HCT116 (cell line): ENCODE results near the gene PHACTR1. TPM values are rescaled to one million over a fixed set of nuclear protein-coding genes. Genes with fewer than 3 reads are reported as not detected.

Experiments used
- ATAC-seq: fragments of 200-7000 bp; cut with Tn5 transposase; 2 replicates; pipeline ENCODE4 v1.9.1; 2020; ENCODE audit warnings: mild to moderate bottlenecking, moderate library complexity
- BruUV-seq: library from RNA; stranded (reverse); fragments of 400-500 nt; replicated peaks from 2 replicates; lab custom pipeline; 2021; lab: Mats Ljungman, UMichigan
- CTCF ChIA-PET: fragments of 300-600 bp; sonication (Branson Sonifier 250); formaldehyde crosslinking; loops from one replicate; lab custom pipeline; 2021; ENCODE audit warnings: antibody characterized with exemption; lab: Charles Lee
- POLR2A ChIA-PET: fragments of 300-600, 350-600 bp; sonication (Branson Sonifier 250); formaldehyde crosslinking; loops from one replicate; lab custom pipeline; 2021; ENCODE audit warnings: antibody characterized with exemption; lab: Charles Lee
- RAD21 ChIA-PET, 2 experiments: fragments of 300-600 bp; sonication (Branson Sonifier 250); formaldehyde crosslinking; loops; one replicate each; lab custom pipeline; 2023; ENCODE audit warnings: low total read pairs in 2 of 2; ENCODE audit not compliant: uncharacterized antibody in 2 of 2, unreplicated experiment in 2 of 2, low non-redundant PET in 1 of 2; lab: Charles Lee
- DNase-seq: peaks from one replicate; pipeline ENCODE4 v3.0.0-alpha.2; 2010; ENCODE audit warnings: low read depth, low spot score
- H2AFZ ChIP-seq: fragments of 200-600 bp; shearing (Covaris generic), sonication (generic); 2 replicates; pipeline ENCODE4 v1.6.1; 2017; ENCODE audit warnings: low read depth, mixed run types, mixed read lengths, antibody characterized with exemption, low read length; ENCODE audit not compliant: poor library complexity, severe bottlenecking
- H3K27ac ChIP-seq: 2 replicates; pipeline ENCODE4 v1.5.1; 2012; ENCODE audit warnings: low read depth, low read length
- H3K27me3 ChIP-seq: fragments of 200-600 bp; sonication (generic); 2 replicates; pipeline ENCODE4 v1.6.1; 2016; ENCODE audit warnings: mixed run types, low read length, mixed read lengths; ENCODE audit not compliant: insufficient read depth
- H3K36me3 ChIP-seq, 2 experiments: fragments of 200-500 bp in 1 of 2; fragments of 200-600 bp in 1 of 2; sonication (Bioruptor generic) in 1 of 2; sonication (generic) in 1 of 2; 2 replicates each; pipeline versions ENCODE4 v1.5.1 to v1.6.1; 2014 to 2016; ENCODE audit warnings: low read length in 2 of 2, inconsistent platforms in 1 of 2, mixed read lengths in 1 of 2, mixed run types in 1 of 2; ENCODE audit not compliant: insufficient read depth in 2 of 2, control insufficient read depth in 1 of 2
- H3K4me1 ChIP-seq, 2 experiments: fragments of 200-600 bp in 1 of 2; sonication (generic) in 1 of 2; 2 replicates each; pipeline versions ENCODE4 v1.5.1 to v1.6.1; 2012 to 2017; ENCODE audit warnings: low read length in 2 of 2, inconsistent platforms in 1 of 2, mild to moderate bottlenecking in 1 of 2, mixed read lengths in 1 of 2, mixed run types in 1 of 2, moderate library complexity in 1 of 2; ENCODE audit not compliant: insufficient read depth in 2 of 2, control insufficient read depth in 1 of 2
- H3K4me2 ChIP-seq: fragments of 200-600 bp; sonication (generic); 2 replicates; pipeline ENCODE4 v1.6.1; 2017; ENCODE audit warnings: mixed run types, low read length, mixed read lengths
- H3K4me3 ChIP-seq, 2 experiments: fragments of 200-600 bp in 1 of 2; sonication (generic) in 1 of 2; replicated peaks in 1 of 2; 2 replicates each; pipeline ENCODE4 v1.5.1; 2011 to 2016; ENCODE audit warnings: low read length in 2 of 2, control low read depth in 1 of 2, low read depth in 1 of 2, mild to moderate bottlenecking in 1 of 2, mixed read lengths in 1 of 2, mixed run types in 1 of 2
- H3K79me2 ChIP-seq: fragments of 200-600 bp; sonication (generic); 2 replicates; pipeline ENCODE4 v1.6.1; 2017; ENCODE audit warnings: mild to moderate bottlenecking, mixed run types, low read length, moderate library complexity, mixed read lengths; ENCODE audit not compliant: insufficient read depth
- H3K9ac ChIP-seq: fragments of 200-600 bp; sonication (generic); 2 replicates; pipeline ENCODE4 v1.6.1; 2016; ENCODE audit warnings: low read length, mixed read lengths
- H3K9me2 ChIP-seq: fragments of 200-600 bp; sonication (generic), shearing (Covaris generic); 2 replicates; pipeline ENCODE4 v1.6.1; 2017; ENCODE audit warnings: mixed run types, mild to moderate bottlenecking, moderate library complexity; ENCODE audit not compliant: insufficient read depth
- H3K9me3 ChIP-seq, 2 experiments: fragments of 200-500 bp in 1 of 2; fragments of 200-600 bp in 1 of 2; sonication (Bioruptor generic) in 1 of 2; sonication (generic) in 1 of 2; 2 replicates each; pipeline ENCODE4 v1.6.1; 2014 to 2017; ENCODE audit warnings: low read length in 2 of 2, mixed read lengths in 2 of 2, inconsistent platforms in 1 of 2, low read depth in 1 of 2, mild to moderate bottlenecking in 1 of 2, mixed run types in 1 of 2, moderate library complexity in 1 of 2; ENCODE audit not compliant: control insufficient read depth in 1 of 2, insufficient read depth in 1 of 2
- H4K20me1 ChIP-seq: fragments of 200-600 bp; sonication (generic), shearing (Covaris generic); 2 replicates; pipeline ENCODE4 v1.6.1; 2017; ENCODE audit warnings: mixed run types, mild to moderate bottlenecking, moderate library complexity; ENCODE audit not compliant: insufficient read depth
- CBX3 ChIP-seq: IDR thresholded peaks from 2 replicates; pipeline ENCODE4 v1.6.1; 2012; ENCODE audit warnings: low read depth
- EGR1 ChIP-seq: IDR thresholded peaks from 2 replicates; pipeline ENCODE4 v1.6.1; 2012; ENCODE audit warnings: low read depth
- ELF1 ChIP-seq: IDR thresholded peaks from 2 replicates; pipeline ENCODE4 v1.6.1; 2012; ENCODE audit warnings: low read depth, borderline replicate concordance
- FOSL1 ChIP-seq: IDR thresholded peaks from 2 replicates; pipeline ENCODE4 v1.6.1; 2012; ENCODE audit warnings: low read depth
- POLR2A ChIP-seq: IDR thresholded peaks from 2 replicates; pipeline ENCODE4 v1.7.0; 2011; ENCODE audit warnings: borderline replicate concordance; ENCODE audit not compliant: insufficient read depth, insufficient read length; ENCODE audit errors: extremely low read depth
- POLR2AphosphoS5 ChIP-seq: IDR thresholded peaks from 2 replicates; pipeline ENCODE4 v1.6.1; 2011; ENCODE audit warnings: mild to moderate bottlenecking, low read depth, low read length, moderate library complexity
- SP1 ChIP-seq: IDR thresholded peaks from 2 replicates; pipeline ENCODE4 v1.6.1; 2012; ENCODE audit warnings: low read depth
- YY1 ChIP-seq: IDR thresholded peaks from 2 replicates; pipeline ENCODE4 v1.6.1; 2011; ENCODE audit warnings: low read length, low read depth, moderate library complexity, mild to moderate bottlenecking; ENCODE audit not compliant: insufficient replicate concordance; ENCODE audit errors: extremely low read depth
- ZFX ChIP-seq: fragments of 450-650 bp; IDR thresholded peaks from 2 replicates; pipeline ENCODE4 v1.6.1; 2017
- intact Hi-C: fragments of 100-400 bp; cut with micrococcal nuclease; formaldehyde crosslinking; loops from 2 replicates; pipeline ENCODE4 v1.10.0; 2022
- total RNA-seq: library from RNA; stranded (reverse); gene quantifications from one replicate; pipeline ENCODE4 v1.2.1, GENCODE V29; 2021; ENCODE audit not compliant: unreplicated experiment
- TF ChIP-seq, protein P1 (sequence below): IDR thresholded peaks from 2 replicates; pipeline ENCODE4 v1.6.1; 2011; ENCODE audit warnings: mild to moderate bottlenecking, low read length, moderate library complexity; ENCODE audit not compliant: insufficient replicate concordance; ENCODE audit errors: extremely low read depth
- TF ChIP-seq, protein P2 (sequence below): IDR thresholded peaks from 2 replicates; pipeline ENCODE4 v1.6.1; 2012
- TF ChIP-seq, protein P3 (sequence below): IDR thresholded peaks from 2 replicates; pipeline ENCODE4 v1.6.1; 2012; ENCODE audit warnings: low read depth

PHACTR1 gene
- total RNA-seq, 1 experiment from 2014 or later = 0.17 TPM

DNA sequence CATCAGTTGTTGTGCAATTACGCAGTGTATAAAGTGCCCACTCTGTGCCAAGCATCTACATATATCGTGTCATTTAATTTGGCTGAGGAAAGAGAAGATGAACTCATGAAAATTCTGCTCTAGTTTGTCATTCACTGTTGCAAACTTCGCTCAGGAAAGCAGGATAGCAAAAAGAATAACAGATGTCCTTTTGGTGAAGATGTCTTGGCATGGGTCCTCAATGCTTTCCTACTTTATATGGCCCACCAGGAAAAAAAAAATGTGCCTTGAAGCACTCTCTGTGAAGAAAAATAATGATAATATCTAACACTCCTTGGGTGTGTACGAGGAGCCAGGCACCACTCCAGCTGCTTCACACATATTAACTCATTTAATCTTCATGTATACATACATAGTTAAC lies 5.6 kb upstream of the PHACTR1 start:
- Histone ChIP-seq H3K27me3 (peaks cover 28% of the 10 kb centered on the region; the same call in 1 of the 2 replicates), H3K4me3 (no peak overlapping the region), H3K4me2 (no peak overlapping the region), H3K27ac (no peak overlapping the region), H3K9ac (no peak overlapping the region), H3K4me1 (no peaks in the 10 kb centered on the region), H3K9me2 (no peaks in the 10 kb centered on the region), H4K20me1 (no peaks in the 10 kb centered on the region), H3K79me2 (no peaks in the 10 kb centered on the region)
- DNase-seq = no peak
- intact Hi-C loops = no loop called here
- POLR2A ChIA-PET = no interaction called here
- RAD21 ChIA-PET = no interaction called here
- BruUV-seq = no TSS peak
- TF ChIP-seq YY1 (no peak), CBX3 (no peak), FOSL1 (no peak), ELF1 (no peak), ZFX (no peak), POLR2AphosphoS5 (no peak), SP1 (no peak)
- TF ChIP-seq, protein P1, sequence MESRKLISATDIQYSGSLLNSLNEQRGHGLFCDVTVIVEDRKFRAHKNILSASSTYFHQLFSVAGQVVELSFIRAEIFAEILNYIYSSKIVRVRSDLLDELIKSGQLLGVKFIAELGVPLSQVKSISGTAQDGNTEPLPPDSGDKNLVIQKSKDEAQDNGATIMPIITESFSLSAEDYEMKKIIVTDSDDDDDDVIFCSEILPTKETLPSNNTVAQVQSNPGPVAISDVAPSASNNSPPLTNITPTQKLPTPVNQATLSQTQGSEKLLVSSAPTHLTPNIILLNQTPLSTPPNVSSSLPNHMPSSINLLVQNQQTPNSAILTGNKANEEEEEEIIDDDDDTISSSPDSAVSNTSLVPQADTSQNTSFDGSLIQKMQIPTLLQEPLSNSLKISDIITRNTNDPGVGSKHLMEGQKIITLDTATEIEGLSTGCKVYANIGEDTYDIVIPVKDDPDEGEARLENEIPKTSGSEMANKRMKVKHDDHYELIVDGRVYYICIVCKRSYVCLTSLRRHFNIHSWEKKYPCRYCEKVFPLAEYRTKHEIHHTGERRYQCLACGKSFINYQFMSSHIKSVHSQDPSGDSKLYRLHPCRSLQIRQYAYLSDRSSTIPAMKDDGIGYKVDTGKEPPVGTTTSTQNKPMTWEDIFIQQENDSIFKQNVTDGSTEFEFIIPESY = no peak
- TF ChIP-seq, protein P2, sequence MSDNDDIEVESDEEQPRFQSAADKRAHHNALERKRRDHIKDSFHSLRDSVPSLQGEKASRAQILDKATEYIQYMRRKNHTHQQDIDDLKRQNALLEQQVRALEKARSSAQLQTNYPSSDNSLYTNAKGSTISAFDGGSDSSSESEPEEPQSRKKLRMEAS = no peak
- TF ChIP-seq, all 23 proteins: peak for 0
- H2AFZ ChIP-seq = no peak overlapping the region
- no peaks in the 10 kb centered on the region for H3K9me3 ChIP-seq
- no peaks in the 10 kb centered on the region for H3K36me3 ChIP-seq
- CTCF ChIA-PET = no interaction called here
- no peak for ATAC-seq

- Histone ChIP-seq H3K4me3 (no peak overlapping the region), H3K4me2 (no peak overlapping the region), H3K9me2 (no peaks in the 10 kb centered on the region), H3K9me3 (no peaks in the 10 kb centered on the region), H3K27me3 (peaks cover 22% of the 10 kb centered on the region), H3K9ac (no peak overlapping the region), H4K20me1 (no peaks in the 10 kb centered on the region), H3K4me1 (no peaks in the 10 kb centered on the region), H2AFZ (no peak overlapping the region), H3K79me2 (no peaks in the 10 kb centered on the region), H3K27ac (no peak overlapping the region), H3K36me3 (no peaks in the 10 kb centered on the region)
- ATAC-seq = no peak
- ChIA-PET RAD21 (no interaction called here), POLR2A (no interaction called here), CTCF (no interaction called here)
- DNase-seq = no peak
- intact Hi-C loops = no loop called here
- no TSS peak for BruUV-seq
- TF ChIP-seq, protein P1 = no peak
- TF ChIP-seq YY1 (no peak), POLR2A (no peak), SP1 (no peak), EGR1 (no peak), ELF1 (no peak)
- TF ChIP-seq, protein P3, sequence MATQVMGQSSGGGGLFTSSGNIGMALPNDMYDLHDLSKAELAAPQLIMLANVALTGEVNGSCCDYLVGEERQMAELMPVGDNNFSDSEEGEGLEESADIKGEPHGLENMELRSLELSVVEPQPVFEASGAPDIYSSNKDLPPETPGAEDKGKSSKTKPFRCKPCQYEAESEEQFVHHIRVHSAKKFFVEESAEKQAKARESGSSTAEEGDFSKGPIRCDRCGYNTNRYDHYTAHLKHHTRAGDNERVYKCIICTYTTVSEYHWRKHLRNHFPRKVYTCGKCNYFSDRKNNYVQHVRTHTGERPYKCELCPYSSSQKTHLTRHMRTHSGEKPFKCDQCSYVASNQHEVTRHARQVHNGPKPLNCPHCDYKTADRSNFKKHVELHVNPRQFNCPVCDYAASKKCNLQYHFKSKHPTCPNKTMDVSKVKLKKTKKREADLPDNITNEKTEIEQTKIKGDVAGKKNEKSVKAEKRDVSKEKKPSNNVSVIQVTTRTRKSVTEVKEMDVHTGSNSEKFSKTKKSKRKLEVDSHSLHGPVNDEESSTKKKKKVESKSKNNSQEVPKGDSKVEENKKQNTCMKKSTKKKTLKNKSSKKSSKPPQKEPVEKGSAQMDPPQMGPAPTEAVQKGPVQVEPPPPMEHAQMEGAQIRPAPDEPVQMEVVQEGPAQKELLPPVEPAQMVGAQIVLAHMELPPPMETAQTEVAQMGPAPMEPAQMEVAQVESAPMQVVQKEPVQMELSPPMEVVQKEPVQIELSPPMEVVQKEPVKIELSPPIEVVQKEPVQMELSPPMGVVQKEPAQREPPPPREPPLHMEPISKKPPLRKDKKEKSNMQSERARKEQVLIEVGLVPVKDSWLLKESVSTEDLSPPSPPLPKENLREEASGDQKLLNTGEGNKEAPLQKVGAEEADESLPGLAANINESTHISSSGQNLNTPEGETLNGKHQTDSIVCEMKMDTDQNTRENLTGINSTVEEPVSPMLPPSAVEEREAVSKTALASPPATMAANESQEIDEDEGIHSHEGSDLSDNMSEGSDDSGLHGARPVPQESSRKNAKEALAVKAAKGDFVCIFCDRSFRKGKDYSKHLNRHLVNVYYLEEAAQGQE = no peak
- TF ChIP-seq, protein P2 = no peak
Measured at GRCh38 chr6:12714022-12714421, 2.5 kb upstream of the PHACTR1 start.
